Measurements from ENCODE around the gene FKRP. TPM values are rescaled to one million over a fixed set of nuclear protein-coding genes. Genes with fewer than 3 reads are reported as not detected.

Gene FKRP
- total and polyA plus RNA-seq, 7 experiments from 2014 or later: 1.8 to 29.8 (median 19.6) TPM

GRCh38 chr19:46748325-46749109, 2.7 kb downstream of the FKRP start:
- Mint-ChIP-seq H3K36me3 (peaks cover 3 to 8% (median 4%) of the 10 kb centered on the region in 5 donors), H3K9me3 (no peaks in the 10 kb centered on the region), H3K4me1 (peaks cover 26 to 46% (median 39%) of the 10 kb centered on the region in 7 donors), H3K27ac (peak overlapping the region in 7 of 9 donors; percentile 53 to 82 (median 75)), H3K27me3 (no peaks in the 10 kb centered on the region), H3K4me3 (peak overlapping the region in 9 of 10 donors; percentile 16 to 97 (median 72))
- no peaks in the 10 kb centered on the region for H3K9me3 ChIP-seq (ENCODE audit: control insufficient read depth in 2 of 3, low read length in 3 of 3)
- H3K4me3 ChIP-seq (ENCODE audit: low read length): no peak overlapping the region
- H3K36me3 ChIP-seq (ENCODE audit: control insufficient read depth in 2 of 3, insufficient read depth in 3 of 3, low read length in 3 of 3): peaks cover 0 to 15% (median 4%) of the 10 kb centered on the region in 3 experiments
- H3K4me1 ChIP-seq (ENCODE audit: control insufficient read depth in 2 of 2, insufficient read depth in 2 of 2, low read length in 2 of 2): peaks cover 21 to 26% of the 10 kb centered on the region in 2 donors
- no peaks in the 10 kb centered on the region for H3K27me3 ChIP-seq (ENCODE audit: control insufficient read depth in 2 of 2, insufficient read depth in 2 of 2, low read length in 2 of 2)
- POLR2A ChIA-PET: interaction anchor here (0.6 kb wide), 1 partner anchor 34 kb away, joined by 3 read pairs; no protein-coding TSS in a partner anchor
- DNase-seq (peak in 8 of 9 donors; percentile 55 to 78 (median 64)), ATAC-seq (no peak)
- intact Hi-C loops (cut with micrococcal nuclease): loop anchor here (1.0 to 5.0 kb wide), 6 partner anchors 36 to 219 kb away; partner anchors contain the start of genes CALM3 (in 1 of the 2) and SLC1A5 (in 1 of the 2)
- no peak overlapping the region for H3K27ac ChIP-seq (ENCODE audit: low read depth, low read length)
- CTCF ChIA-PET: interaction anchor here (0.7 to 1.6 kb wide), 4 partner anchors 25 to 258 kb away, joined by 3 to 7 read pairs (median 4); no protein-coding TSS in a partner anchor

- DNase-seq: peak; percentile 49 to 68 (median 65)
- intact Hi-C loops (cut with micrococcal nuclease): loop anchor here in 1 of 2 donors (1.0 kb wide), 2 partner anchors 49 to 224 kb away; no protein-coding TSS in a partner anchor
These were observed 7.7 kb downstream of the FKRP start for GRCh38 chr19:46753420-46754155.

GRCh38 chr19:46755077-46755852, 9.4 kb downstream of the FKRP start:
- Mint-ChIP-seq H3K9me3 (no peaks in the 10 kb centered on the region), H3K27ac (peak overlapping the region in 1 of 9 donors; percentile 14), H3K27me3 (no peaks in the 10 kb centered on the region), H3K36me3 (peaks cover 0 to 8% (median 1%) of the 10 kb centered on the region in 5 donors), H3K4me1 (peaks cover 4 to 20% (median 10%) of the 10 kb centered on the region in 7 donors), H3K4me3 (no peak overlapping the region)
- H3K4me3 ChIP-seq (ENCODE audit: low read length): no peak overlapping the region
- H3K27me3 ChIP-seq (ENCODE audit: control insufficient read depth in 2 of 2, insufficient read depth in 2 of 2, low read length in 2 of 2): no peaks in the 10 kb centered on the region
- DNase-seq (no peak), ATAC-seq (no peak)
- H3K27ac ChIP-seq (ENCODE audit: low read depth, low read length): no peak overlapping the region
- H3K9me3 ChIP-seq (ENCODE audit: control insufficient read depth in 2 of 3, low read length in 3 of 3): no peaks in the 10 kb centered on the region
- POLR2A ChIA-PET: interaction anchor here (0.5 kb wide), 1 partner anchor 13 kb away, joined by 3 read pairs; no protein-coding TSS in a partner anchor
- intact Hi-C loops (cut with micrococcal nuclease): no loop called here
- peaks cover 0 to 21% (median 0%) of the 10 kb centered on the region in 3 experiments for H3K36me3 ChIP-seq (ENCODE audit: control insufficient read depth in 2 of 3, insufficient read depth in 3 of 3, low read length in 3 of 3)
- CTCF ChIA-PET: interaction anchor here (0.7 to 6.1 kb wide), 4 partner anchors 30 to 85 kb away, joined by 4 to 31 read pairs (median 8); no protein-coding TSS in a partner anchor
- no peaks in the 10 kb centered on the region for H3K4me1 ChIP-seq (ENCODE audit: control insufficient read depth in 2 of 2, insufficient read depth in 2 of 2, low read length in 2 of 2)

More at GRCh38 chr19:46753420-46754155, 7.7 kb downstream of the FKRP start:
- Mint-ChIP-seq H3K36me3 (peaks cover 1 to 8% (median 3%) of the 10 kb centered on the region in 5 donors), H3K4me1 (peaks cover 6 to 21% (median 13%) of the 10 kb centered on the region in 7 donors), H3K9me3 (no peaks in the 10 kb centered on the region), H3K27ac (peak overlapping the region in 2 of 9 donors; percentile 45 to 65), H3K4me3 (no peak overlapping the region), H3K27me3 (no peaks in the 10 kb centered on the region)
- no peaks in the 10 kb centered on the region for H3K9me3 ChIP-seq (ENCODE audit: control insufficient read depth in 2 of 3, low read length in 3 of 3)
- peaks cover 0 to 21% (median 4%) of the 10 kb centered on the region in 3 experiments for H3K36me3 ChIP-seq (ENCODE audit: control insufficient read depth in 2 of 3, insufficient read depth in 3 of 3, low read length in 3 of 3)
- H3K27ac ChIP-seq (ENCODE audit: low read depth, low read length): no peak overlapping the region
- POLR2A ChIA-PET: no interaction called here
- ATAC-seq: peak; percentile 91
- no peaks in the 10 kb centered on the region for H3K27me3 ChIP-seq (ENCODE audit: control insufficient read depth in 2 of 2, insufficient read depth in 2 of 2, low read length in 2 of 2)
- H3K4me1 ChIP-seq (ENCODE audit: control insufficient read depth in 2 of 2, insufficient read depth in 2 of 2, low read length in 2 of 2): no peaks in the 10 kb centered on the region
- CTCF ChIA-PET: interaction anchor here (0.7 to 6.1 kb wide), 10 partner anchors 19 to 1307 kb away, joined by 3 to 31 read pairs (median 4); no protein-coding TSS in a partner anchor
- H3K4me3 ChIP-seq (ENCODE audit: low read length): no peak overlapping the region

- Histone ChIP-seq H3K27ac (ENCODE audit: low read depth, low read length) (no peak overlapping the region), H3K9me3 (ENCODE audit: control insufficient read depth in 2 of 3, low read length in 3 of 3) (no peaks in the 10 kb centered on the region), H3K27me3 (ENCODE audit: control insufficient read depth in 2 of 2, insufficient read depth in 2 of 2, low read length in 2 of 2) (no peaks in the 10 kb centered on the region), H3K36me3 (ENCODE audit: control insufficient read depth in 2 of 3, insufficient read depth in 3 of 3, low read length in 3 of 3) (peaks cover 0 to 15% (median 0%) of the 10 kb centered on the region in 3 experiments), H3K4me3 (ENCODE audit: low read length) (no peak overlapping the region), H3K4me1 (ENCODE audit: control insufficient read depth in 2 of 2, insufficient read depth in 2 of 2, low read length in 2 of 2) (no peaks in the 10 kb centered on the region)
- DNase-seq (no peak), ATAC-seq (no peak)
- H3K4me1 Mint-ChIP-seq: peaks cover 4 to 18% (median 10%) of the 10 kb centered on the region in 7 donors
- no peaks in the 10 kb centered on the region for H3K27me3 Mint-ChIP-seq
- POLR2A ChIA-PET: interaction anchor here (0.9 kb wide), 1 partner anchor 85 kb away, joined by 3 read pairs; no protein-coding TSS in a partner anchor
- H3K9me3 Mint-ChIP-seq: no peaks in the 10 kb centered on the region
- no peak overlapping the region for H3K27ac Mint-ChIP-seq
- H3K4me3 Mint-ChIP-seq: no peak overlapping the region
- peaks cover 0 to 4% (median 1%) of the 10 kb centered on the region in 5 donors for H3K36me3 Mint-ChIP-seq
- CTCF ChIA-PET: interaction anchor here (1.1 to 6.1 kb wide), 4 partner anchors 11 to 85 kb away, joined by 3 to 49 read pairs (median 18); no protein-coding TSS in a partner anchor
- intact Hi-C loops (cut with micrococcal nuclease): no loop called here
These were observed 10.1 kb downstream of the FKRP start for GRCh38 chr19:46755853-46756543.

GRCh38 chr19:46756544-46756888, 10.7 kb downstream of the FKRP start:
- ATAC-seq (no peak), DNase-seq (no peak)
- intact Hi-C loops (cut with micrococcal nuclease): no loop called here
- ChIA-PET POLR2A (interaction anchor here (0.9 kb wide), 1 partner anchor 84 kb away, joined by 3 read pairs; no protein-coding TSS in a partner anchor), CTCF (interaction anchor here (1.1 to 2.8 kb wide), 3 partner anchors 11 to 84 kb away, joined by 3 to 49 read pairs (median 4); no protein-coding TSS in a partner anchor)
- H3K4me3 ChIP-seq (ENCODE audit: low read length): no peak overlapping the region
- Mint-ChIP-seq H3K9me3 (no peaks in the 10 kb centered on the region), H3K27ac (no peak overlapping the region), H3K4me1 (peaks cover 4 to 18% (median 10%) of the 10 kb centered on the region in 7 donors), H3K36me3 (peaks cover 0 to 4% (median 1%) of the 10 kb centered on the region in 5 donors), H3K4me3 (no peak overlapping the region), H3K27me3 (no peaks in the 10 kb centered on the region)
- H3K27me3 ChIP-seq (ENCODE audit: control insufficient read depth in 2 of 2, insufficient read depth in 2 of 2, low read length in 2 of 2): no peaks in the 10 kb centered on the region
- H3K4me1 ChIP-seq (ENCODE audit: control insufficient read depth in 2 of 2, insufficient read depth in 2 of 2, low read length in 2 of 2): no peaks in the 10 kb centered on the region
- H3K36me3 ChIP-seq (ENCODE audit: control insufficient read depth in 2 of 3, insufficient read depth in 3 of 3, low read length in 3 of 3): peaks cover 0 to 15% (median 0%) of the 10 kb centered on the region in 3 experiments
- no peak overlapping the region for H3K27ac ChIP-seq (ENCODE audit: low read depth, low read length)
- H3K9me3 ChIP-seq (ENCODE audit: control insufficient read depth in 2 of 3, low read length in 3 of 3): no peaks in the 10 kb centered on the region
